Activated effector memory CD4-positive, alpha-beta T cell treated with Interleukin-2 at 50 U/mL for 16 hours (primary cell): ENCODE results near the gene ZGPAT.

Experiments used
- DNase-seq: peaks from one replicate; pipeline ENCODE4 v3.0.0-alpha.2; 2020

Gene ZGPAT

GRCh38 chr20:63745961-63746731 is 38.3 kb downstream of the ZGPAT start:
- no peak for DNase-seq

DNA sequence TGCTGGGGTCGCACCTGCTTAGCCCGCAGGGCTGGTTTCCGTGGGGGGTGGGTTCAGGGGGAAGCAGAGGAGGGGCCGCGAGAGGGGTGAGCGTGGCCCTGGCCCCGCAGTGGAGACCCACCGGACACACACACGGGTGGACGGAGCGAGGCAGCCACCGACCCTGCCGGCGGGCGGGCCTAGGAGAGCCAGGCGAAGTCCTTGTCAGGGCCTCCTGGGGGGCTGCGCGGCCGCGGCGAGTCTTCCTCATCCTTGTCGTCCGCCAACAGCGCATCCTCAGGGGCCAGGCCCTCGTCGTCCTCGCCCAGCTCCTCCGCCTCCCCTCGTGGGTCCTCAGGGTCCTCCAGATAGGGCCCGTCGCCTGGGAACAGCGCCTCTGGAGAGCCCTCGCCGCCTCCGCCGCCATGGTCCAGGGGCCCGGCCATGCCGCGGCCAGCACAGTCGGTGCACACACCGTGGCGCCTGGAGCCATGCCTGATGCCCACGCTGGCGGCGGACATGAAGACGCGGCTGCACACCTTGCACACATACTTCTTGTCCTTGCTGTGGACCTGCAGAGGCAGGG is 39.0 kb downstream of the ZGPAT start:
- DNase-seq, result no peak

- no peak for DNase-seq
These were observed 39.8 kb downstream of the ZGPAT start for GRCh38 chr20:63747622-63748069.

GRCh38 chr20:63748070-63748933 is 40.5 kb downstream of the ZGPAT start:
- DNase-seq, result no peak

GRCh38 chr20:63748934-63749270 is 41.1 kb downstream of the ZGPAT start:
- DNase-seq, result no peak

DNA sequence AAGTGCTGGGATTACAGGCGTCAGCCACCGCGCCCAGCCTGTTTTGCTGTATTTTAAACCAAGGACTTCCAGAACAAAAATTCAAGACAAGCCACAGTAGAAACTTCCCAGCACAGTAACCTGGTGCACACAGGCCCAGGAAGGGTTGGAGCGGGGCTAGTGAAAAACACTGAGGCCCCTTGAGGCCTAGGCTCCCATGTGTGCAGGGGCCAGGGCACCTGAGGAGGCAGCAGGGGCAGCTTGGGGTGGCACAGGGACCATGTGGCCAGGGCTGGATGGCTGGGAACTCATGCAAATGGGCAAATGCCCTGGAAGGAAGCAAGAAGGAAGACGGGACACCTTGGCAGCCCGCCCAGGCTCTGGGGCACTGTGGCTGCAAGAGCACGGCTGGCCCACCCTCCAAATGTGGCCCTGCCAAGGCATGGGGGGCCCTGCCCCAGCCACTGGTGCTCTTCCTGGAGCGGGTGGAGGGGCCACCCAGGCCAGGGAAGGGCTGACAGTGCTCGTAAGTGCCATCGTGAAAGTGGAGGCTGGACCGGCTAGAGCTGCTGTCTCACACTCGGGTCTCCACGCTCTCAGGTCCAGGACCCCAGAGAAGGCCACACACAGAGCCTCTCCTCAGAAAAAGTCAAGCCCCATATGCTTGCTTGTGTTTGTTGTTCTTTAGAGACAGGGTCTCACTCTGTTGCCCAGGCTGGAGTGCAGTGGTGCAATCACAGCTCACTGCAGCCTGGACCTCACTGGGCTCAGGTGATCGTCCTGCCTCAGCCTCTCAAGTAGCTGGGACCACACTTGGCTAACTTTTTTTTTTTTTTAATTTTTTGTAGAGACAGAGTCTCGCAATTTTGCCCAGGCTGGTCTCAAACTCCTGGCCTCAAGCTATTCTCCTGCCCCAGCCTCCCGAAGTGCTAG is 42.0 kb downstream of the ZGPAT start:
- DNase-seq, result no peak

GRCh38 chr20:63750807-63751470 is 43.1 kb downstream of the ZGPAT start:
- peak; percentile 64 for DNase-seq

- DNase-seq, result no peak
These were observed 43.8 kb downstream of the ZGPAT start for GRCh38 chr20:63751471-63752271.

DNA sequence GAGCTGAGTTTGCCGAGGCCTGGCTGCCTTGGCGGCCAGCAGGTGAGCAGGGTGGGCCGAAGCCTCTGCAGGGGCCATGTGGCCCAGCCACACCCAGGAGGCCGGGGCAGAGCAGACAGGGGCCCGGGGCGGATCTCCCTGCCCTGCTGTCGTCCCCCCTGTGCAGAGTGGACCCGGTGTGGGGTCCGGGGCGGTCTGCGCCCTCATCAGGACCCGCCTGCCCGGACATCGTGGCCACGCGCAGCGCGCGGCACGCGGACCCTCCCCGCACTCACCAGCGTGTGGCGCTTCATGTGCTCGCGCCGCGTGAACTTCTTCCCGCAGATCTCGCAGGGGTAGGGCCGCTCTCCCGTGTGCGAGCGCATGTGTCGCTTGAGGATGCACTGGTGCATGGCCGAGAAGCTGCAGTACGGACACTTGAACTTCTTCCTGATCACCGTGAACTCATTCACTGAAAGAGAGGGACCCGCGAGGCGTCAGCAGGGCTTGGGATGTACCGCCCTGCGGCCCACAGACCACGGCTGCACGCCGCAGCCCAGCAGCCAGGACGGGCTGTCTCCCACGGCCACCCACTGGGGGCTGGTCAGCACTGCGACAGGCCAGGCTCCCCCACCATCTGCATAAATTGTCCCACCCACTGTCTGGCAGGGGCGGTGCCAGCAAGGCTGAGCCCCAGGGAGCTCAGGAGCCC is 44.7 kb downstream of the ZGPAT start:
- DNase-seq, result no peak

GRCh38 chr20:63753381-63753780 is 45.5 kb downstream of the ZGPAT start:
- no peak for DNase-seq

DNA sequence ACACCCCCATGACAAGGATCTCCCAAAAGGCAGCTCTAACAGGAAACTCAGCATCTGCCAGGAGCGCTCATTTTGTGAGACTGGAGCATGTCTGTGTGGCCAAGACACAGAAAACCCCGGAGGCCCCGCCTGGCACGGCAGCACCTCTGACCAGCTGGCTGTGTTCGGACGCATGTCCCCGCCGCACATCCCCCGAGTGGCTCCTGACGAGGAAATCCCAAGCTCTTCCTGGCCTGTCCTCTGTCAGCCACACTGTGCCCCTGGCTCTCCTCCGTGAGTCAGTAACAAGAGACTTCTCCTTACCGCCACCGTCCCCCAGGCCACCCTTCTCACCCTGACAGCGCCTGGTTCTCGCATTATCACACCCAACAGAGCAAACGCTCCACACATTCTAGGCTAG is 46.2 kb downstream of the ZGPAT start:
- no peak for DNase-seq

GRCh38 chr20:63755933-63756647 is 48.3 kb downstream of the ZGPAT start:
- DNase-seq, result no peak

DNA sequence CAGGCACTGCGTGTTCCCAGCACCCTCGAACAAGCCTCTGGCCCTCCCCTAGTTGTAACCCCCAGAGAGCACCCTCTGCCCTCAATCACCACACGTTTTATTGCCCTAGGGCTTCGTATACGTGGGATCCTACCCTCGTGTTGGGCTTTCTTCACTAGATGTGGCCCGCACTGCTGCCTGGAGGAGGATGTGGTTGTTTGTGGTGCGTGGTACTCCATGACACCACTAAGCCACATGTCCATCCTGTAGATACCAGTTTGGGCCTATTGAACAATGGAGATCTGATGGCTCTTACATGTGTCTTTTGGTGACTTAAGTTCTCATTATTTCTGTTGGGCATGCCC is 48.8 kb downstream of the ZGPAT start:
- no peak for DNase-seq

DNA sequence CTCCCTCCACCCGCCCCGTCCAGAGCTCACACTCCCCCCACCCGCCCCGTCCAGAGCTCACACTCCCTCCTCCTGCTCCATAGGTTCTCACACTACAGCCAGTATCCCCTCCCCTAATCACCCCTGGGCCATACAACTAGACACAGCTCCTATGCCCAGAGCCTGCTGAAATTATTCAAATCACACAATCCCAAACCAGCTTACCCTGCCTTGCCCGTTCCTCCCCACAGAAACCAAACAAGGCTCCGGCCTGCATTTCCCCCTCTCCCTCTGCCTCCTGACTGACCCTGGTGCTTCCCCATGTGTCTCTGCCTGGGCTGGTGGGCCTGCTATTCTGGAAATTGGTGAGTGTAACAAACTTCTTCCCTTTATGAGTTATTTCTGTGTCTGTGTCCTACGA is 50.3 kb downstream of the ZGPAT start:
- no peak for DNase-seq

- DNase-seq, result no peak
These were observed 51.6 kb downstream of the ZGPAT start for GRCh38 chr20:63759377-63759901.

DNA sequence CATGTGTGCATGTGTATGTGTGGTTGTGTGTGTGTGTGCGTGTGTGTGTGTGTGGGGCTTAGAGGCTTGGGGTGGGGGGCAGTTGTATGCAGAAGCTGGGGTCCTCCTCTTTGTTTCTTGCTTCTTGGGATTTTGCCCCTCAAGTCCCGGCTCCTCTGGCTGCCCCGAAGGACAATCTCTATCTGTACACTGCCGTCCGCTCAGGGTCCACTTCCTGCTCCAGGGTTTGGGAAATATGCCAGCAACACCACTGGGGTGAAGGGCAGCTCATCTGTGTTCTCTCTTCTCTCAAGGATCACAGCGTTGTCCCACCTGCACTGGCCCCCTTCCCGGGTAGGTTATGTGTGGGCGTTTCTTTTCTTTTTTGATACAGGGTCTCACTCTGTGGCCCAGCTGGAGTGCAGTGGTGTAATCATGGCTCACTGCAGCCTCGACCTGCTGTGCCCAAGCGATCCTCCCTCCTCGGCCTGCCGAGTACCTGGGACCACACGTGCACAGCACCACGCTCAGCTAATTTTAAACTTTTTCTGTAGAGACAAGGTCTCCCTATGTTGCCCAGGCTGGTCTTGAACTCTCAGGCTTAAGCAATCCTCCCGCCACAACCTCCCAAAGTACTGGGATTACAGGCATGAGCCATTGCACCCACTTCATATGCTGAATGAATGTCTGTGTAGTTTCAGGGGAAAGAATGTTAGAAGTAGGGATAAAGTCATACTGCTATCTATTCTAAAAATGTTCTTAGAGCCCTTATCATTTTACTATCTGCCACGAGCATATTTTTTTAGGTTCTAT is 57.4 kb downstream of the ZGPAT start:
- DNase-seq, result no peak

- no peak for DNase-seq
These were observed 58.1 kb downstream of the ZGPAT start for GRCh38 chr20:63765902-63766301.

DNA sequence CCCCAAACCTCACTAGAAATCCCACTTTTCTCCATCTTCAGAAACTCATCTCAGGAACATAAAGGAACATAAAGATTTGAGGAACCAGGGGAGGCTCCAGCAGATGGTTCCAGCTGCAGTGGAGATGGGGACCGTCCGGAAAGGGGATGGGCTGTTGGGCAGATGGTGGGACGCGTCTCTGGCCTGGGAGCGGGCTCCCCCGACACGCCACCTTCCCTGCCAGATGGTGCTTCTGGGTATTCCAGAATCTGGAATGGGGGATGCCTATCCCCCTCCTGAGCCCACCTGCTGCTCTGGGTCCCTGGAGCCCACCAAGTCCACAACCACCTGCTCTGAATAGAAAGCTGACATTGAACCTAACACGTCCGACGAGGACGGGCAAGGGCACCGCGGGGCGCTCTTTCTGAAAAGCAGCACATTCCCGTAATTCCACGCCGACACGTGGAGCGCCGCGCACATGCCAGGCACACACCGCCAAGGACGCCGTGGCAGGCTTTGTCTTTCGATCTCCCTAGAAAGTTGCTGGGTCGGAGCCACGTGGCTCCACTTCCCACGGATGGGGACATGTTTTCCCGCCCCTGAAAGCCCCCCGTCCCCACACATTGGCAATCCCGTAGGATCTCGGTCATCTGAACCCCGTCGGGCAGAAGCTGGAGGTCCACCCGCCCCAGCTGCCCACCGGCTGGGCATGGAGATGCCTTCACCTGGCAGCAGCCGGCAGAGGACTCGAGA is 59.0 kb downstream of the ZGPAT start:
- DNase-seq, result no peak
